GM12874 (cell line): Measurements from ENCODE around the gene POR.

Source experiments
- TF ChIP-seq, protein P1 (sequence below): IDR thresholded peaks from 2 replicates; pipeline ENCODE4 v1.5.1; 2011; ENCODE audit warnings: low read depth, mild to moderate bottlenecking, control low read depth, low read length, moderate library complexity; ENCODE audit not compliant: insufficient read depth

POR gene

DNA sequence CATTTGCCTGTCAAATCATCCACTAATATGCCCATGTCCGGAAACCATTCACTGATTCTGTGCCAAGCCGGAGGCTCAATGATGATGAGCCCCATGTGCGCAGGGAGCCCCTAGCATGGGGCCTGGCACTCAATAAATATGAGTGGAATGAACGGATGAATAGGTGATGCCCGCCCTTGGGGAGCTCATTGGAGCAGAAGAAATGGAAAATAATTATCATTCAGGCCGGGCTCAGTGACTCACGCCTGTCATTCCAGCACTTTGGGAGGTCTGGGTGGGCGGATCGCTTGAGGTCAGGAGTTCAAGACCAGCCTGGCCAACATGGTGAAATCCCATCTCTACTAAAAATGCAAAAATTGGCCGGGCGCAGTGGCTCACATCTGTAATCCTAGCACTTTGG, 25.1 kb upstream of the POR start:
- TF ChIP-seq, protein P1, sequence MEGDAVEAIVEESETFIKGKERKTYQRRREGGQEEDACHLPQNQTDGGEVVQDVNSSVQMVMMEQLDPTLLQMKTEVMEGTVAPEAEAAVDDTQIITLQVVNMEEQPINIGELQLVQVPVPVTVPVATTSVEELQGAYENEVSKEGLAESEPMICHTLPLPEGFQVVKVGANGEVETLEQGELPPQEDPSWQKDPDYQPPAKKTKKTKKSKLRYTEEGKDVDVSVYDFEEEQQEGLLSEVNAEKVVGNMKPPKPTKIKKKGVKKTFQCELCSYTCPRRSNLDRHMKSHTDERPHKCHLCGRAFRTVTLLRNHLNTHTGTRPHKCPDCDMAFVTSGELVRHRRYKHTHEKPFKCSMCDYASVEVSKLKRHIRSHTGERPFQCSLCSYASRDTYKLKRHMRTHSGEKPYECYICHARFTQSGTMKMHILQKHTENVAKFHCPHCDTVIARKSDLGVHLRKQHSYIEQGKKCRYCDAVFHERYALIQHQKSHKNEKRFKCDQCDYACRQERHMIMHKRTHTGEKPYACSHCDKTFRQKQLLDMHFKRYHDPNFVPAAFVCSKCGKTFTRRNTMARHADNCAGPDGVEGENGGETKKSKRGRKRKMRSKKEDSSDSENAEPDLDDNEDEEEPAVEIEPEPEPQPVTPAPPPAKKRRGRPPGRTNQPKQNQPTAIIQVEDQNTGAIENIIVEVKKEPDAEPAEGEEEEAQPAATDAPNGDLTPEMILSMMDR, result no peak

DNA sequence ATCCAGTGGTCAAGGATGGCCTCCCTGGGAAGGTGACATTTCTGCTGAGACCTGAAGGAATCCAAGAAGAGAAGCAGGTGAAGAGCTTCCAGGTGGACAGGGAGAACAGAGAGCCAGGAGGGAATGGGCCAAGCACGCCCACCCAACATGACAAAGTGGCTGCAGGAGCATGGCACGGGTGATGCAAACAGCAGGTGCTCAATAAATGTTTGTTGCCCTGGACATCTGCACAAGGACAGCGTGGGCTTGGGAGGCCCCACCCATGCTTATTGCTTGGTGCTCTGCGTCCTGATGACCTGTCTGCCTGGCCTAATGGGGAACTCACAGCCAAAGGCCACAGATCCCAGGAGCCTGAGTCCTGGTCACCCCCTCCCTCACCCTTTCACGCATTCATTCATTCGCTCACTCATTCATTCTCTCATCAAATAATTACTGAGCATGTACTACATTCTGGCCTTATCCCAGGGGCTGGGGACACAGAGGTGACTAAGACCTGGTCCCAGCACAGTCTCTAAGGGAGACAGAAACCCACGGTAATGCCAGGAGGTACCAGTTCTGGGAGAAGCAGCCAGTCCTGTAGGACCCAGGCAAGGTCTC, 23.0 kb upstream of the POR start:
- TF ChIP-seq, protein P1, result no peak

DNA sequence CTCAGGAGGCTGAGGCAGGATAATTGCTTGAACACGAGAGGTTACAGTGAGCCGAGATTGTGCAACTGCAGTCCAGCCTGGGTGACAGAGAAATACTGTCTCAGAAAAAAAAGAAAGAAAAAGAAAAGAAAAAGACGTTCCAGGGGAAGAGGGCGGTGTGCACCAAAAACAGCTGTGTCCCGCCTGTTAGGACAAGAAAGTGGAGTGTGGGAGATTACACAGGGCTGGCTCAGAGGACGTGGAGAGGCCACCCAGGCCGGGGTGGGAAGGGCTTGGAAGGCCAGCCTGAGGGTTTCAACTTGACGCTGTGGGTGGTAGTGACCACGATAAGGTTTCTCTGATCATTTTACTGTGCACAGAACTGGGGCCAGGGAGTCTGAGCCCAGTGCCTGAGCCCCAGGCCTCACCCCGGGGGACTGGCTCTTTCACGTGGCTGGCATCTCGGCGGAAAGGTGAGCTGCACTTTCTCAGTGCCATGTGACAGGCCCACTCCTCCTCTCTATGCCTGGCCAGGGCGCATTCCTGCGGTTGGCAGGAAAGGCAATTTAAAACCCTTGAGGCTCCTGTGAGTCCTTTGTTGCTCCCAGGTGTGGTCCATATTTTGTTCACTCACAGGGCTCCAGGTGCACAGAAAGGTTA, 22.2 kb upstream of the POR start:
- TF ChIP-seq, protein P1, result no peak

DNA sequence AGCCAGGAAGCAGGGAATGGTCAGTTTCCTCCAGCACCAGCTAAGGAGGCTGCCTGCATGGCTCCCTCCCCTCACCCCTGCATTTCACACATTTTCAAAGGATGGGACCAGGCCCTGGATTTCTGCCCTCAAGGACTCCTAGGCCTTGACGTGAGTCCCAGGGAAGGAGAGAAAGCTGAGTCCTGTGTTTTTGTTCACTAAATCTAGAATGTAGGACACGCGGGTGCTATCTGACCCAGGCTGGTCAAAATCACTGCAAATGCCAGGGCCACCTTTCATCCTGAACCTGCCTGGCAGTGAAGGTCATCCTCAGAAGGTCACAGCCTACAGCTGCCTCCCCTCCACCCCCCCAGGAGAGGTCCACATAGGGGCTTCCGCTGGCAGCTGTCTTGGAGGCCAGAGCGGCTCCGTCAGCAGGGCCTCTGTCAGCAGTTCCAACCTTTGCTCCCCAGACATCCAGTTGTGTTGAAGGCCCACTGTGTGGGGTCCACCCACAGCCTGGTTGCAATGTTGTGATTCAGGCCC, 18.1 kb upstream of the POR start:
- TF ChIP-seq, protein P1, result no peak

DNA sequence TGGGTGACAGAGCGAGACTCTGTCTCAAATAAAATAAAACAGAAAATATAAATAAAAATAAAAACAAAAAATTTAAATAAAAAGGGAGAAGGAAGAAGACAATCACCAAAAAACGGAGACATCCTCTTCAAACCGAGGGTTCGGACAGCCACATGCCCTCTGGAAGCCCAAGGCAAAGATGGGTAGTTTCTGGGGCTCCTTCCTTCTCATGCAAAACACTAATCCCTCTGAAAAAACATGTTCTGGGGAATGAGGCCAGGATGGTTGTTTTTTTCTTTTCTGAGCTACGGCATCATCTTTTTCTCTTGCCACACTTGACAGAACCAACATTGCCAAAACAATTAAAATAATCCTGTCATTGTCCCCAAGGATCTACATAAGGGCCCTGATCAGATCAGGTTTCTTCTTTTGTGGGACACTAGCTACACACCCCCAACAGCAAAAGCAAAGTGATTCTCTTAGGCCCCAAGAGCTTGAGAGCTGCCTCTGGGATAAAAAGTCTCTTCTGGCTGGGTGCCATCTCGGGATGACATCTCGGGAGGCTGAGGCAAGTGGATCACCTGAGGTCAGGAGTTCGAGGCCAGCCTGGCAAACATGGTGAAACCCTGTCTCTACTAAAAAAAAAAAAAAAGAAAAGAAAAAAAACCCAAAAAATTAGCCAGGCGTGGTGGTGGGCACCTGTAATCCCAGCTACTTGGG, 14.2 kb upstream of the POR start:
- TF ChIP-seq, protein P1, result no peak

DNA sequence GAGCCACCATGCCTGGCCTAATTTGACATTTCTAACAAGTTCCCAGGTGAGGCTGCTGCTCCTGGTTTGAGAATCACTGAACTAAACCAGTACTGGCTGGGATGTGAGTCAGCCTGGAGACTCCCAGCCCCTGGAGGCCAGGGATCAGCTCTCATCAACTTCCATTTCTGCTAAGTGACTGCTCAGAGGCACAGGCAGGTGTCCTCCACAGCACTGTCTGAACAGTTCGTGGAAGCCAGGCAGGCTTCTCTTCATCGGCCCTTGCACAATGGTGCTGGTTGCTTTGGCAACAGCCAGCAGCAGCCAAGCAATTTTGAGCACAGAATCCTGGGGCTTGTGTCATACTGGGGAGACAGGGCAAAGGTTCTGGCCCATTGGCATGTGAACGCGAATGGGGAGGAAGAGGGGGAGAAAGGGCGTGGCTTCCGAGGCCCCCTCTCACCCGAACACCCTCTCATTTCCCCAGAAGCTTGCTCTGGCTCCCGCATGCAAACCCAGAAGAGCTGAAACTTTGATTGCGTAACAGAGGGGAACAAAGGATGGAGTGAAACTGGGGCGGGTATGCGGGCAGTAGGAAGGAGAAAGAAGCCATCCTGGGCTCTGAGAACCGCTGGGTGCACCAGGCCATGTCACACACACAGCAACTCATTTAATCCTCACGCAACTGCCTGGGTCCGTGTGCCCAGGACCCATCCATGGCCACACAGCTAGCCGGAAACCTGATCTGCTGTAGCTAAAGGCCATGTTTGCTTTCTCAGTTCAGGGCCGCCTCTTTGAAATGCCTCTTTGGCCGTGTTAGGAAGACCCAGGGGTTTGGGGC, 9.0 kb upstream of the POR start:
- TF ChIP-seq, protein P1, result no peak
